Vagina (tissue), 2 donors: ENCODE measurements around the gene NISCH.

ENCODE experiments used
- CTCF ChIP-seq, 3 experiments: fragments of 450-650 bp in 2 of 3; fragments of 200-600 bp in 1 of 3; sonication (generic) in 1 of 3; IDR thresholded peaks; one replicate each; pipeline ENCODE4 v1.5.1; 2017 to 2019; ENCODE audit warnings: antibody characterized with exemption in 3 of 3, mild to moderate bottlenecking in 2 of 3, moderate library complexity in 2 of 3
- POLR2A ChIP-seq, 2 donors: fragments of 450-650 bp; IDR thresholded peaks; one replicate each; pipeline ENCODE4 v1.6.1; 2017; ENCODE audit warnings: antibody characterized with exemption in 2 of 2, mild to moderate bottlenecking in 2 of 2, moderate library complexity in 2 of 2
- POLR2AphosphoS5 ChIP-seq, 2 donors: sonication (generic); formaldehyde crosslinking; IDR thresholded peaks; one replicate each; pipeline ENCODE4 v1.9.0; 2017; ENCODE audit warnings: antibody characterized with exemption in 2 of 2, mild to moderate bottlenecking in 2 of 2, low read depth in 1 of 2; ENCODE audit not compliant: insufficient read depth in 1 of 2

GRCh38 chr3:52516509-52517195 lies 61.2 kb downstream of the NISCH start:
- TF ChIP-seq CTCF (IDR thresholded peaks at IDR 0.05) (no peak), POLR2A (IDR thresholded peaks at IDR 0.05) (no peak), POLR2AphosphoS5 (IDR thresholded peaks at IDR 0.05; ENCODE audit: insufficient read depth in 1 of 2, low read depth in 1 of 2) (no peak)
